Glutamatergic neuron (in vitro differentiated cells): ENCODE results near the gene TTC17. TPM values are rescaled to one million over a fixed set of nuclear protein-coding genes. Genes with fewer than 3 reads are reported as not detected.

ENCODE experiments used
- DNase-seq: peaks from one replicate; pipeline ENCODE4 v3.0.0; 2022
- H3K27ac Mint-ChIP-seq: one replicate; pipeline ENCODE4 v1.8.0; 2020; ENCODE audit warnings: mild to moderate bottlenecking, mixed read lengths, inconsistent platforms; ENCODE audit not compliant: unreplicated experiment
- H3K27me3 Mint-ChIP-seq: one replicate; pipeline ENCODE4 v1.8.0; 2020; ENCODE audit warnings: mild to moderate bottlenecking, moderate library complexity, mixed read lengths, inconsistent platforms; ENCODE audit not compliant: unreplicated experiment
- H3K36me3 Mint-ChIP-seq: one replicate; pipeline ENCODE4 v1.8.0; 2020; ENCODE audit warnings: mild to moderate bottlenecking, mixed read lengths, inconsistent platforms; ENCODE audit not compliant: unreplicated experiment
- H3K4me1 Mint-ChIP-seq: one replicate; pipeline ENCODE4 v1.8.0; 2020; ENCODE audit warnings: mild to moderate bottlenecking, low read depth, mixed read lengths, inconsistent platforms; ENCODE audit not compliant: unreplicated experiment
- H3K4me3 Mint-ChIP-seq: one replicate; pipeline ENCODE4 v1.8.0; 2020; ENCODE audit warnings: mild to moderate bottlenecking, mixed read lengths, inconsistent platforms; ENCODE audit not compliant: unreplicated experiment
- H3K9me3 Mint-ChIP-seq: one replicate; pipeline ENCODE4 v1.8.0; 2020; ENCODE audit warnings: mild to moderate bottlenecking, moderate library complexity, mixed read lengths, inconsistent platforms; ENCODE audit not compliant: unreplicated experiment
- CTCF ChIP-seq: fragments of 200-600 bp; sonication (generic); IDR thresholded peaks from one replicate; pipeline ENCODE4 v1.5.0; 2021; ENCODE audit not compliant: partially characterized antibody, unreplicated experiment
- total RNA-seq: library from RNA; stranded (reverse); fragmentation: NEBNext Ultra II Directional; extraction: Animal tissue kit (Norgen Biotek cat#: 25700); gene quantifications from one replicate; pipeline ENCODE4 v1.2.1, GENCODE V29; 2021; ENCODE audit not compliant: unreplicated experiment

Gene TTC17
- total RNA-seq, 1 donor from 2014 or later: 92.0 TPM

DNA sequence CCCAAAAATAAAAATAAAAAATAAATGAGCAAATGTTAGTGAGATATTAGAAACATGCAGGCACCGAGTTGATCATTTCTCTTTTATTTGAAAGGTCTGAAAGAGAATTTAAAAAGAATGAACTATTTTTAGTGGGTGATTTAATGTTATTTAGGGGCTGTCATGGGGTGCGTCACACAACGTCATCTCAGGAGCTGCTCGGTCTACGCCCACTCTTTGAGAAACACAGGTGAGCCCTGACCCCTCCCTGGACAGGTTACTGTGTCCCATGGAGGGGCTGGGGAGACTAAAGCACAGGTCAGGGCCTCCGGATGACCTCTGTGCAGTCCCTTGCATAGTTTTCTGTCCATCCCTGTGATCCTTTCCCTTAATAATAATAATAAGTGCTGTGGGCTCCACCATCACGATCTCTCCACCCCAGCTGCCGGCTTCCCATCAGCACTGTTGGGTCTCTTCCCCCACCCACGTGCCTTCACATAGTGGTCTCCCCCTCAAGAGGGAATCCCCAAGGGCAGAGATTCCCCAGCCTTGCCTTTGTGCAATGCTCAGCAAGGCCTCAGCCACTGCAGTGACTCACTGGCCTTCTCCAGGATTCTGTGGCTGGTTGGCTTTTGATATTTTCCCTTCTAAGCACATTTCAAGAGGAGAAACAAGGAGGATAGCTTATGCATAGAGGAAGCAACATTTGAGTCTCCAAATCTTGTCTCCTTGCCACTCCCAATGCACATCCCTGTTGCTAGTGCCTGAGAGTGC, 159.9 kb downstream of the TTC17 start:
- TF ChIP-seq CTCF: no peak
- no peak overlapping the region for H3K27ac Mint-ChIP-seq

GRCh38 chr11:43521471-43521870, 162.8 kb downstream of the TTC17 start:
- Mint-ChIP-seq H3K4me1 (no peaks in the 10 kb centered on the region), H3K27me3 (no peaks in the 10 kb centered on the region), H3K9me3 (no peaks in the 10 kb centered on the region), H3K4me3 (no peak overlapping the region), H3K36me3 (peaks cover 6% of the 10 kb centered on the region), H3K27ac (no peak overlapping the region)
- no peak for TF ChIP-seq CTCF
- DNase-seq: no peak

More for the DNA sequence above, 159.9 kb downstream of the TTC17 start:
- H3K27me3 Mint-ChIP-seq: peaks cover 3% of the 10 kb centered on the region
- H3K9me3 Mint-ChIP-seq: no peaks in the 10 kb centered on the region
- DNase-seq: no peak
- H3K36me3 Mint-ChIP-seq: peaks cover 6% of the 10 kb centered on the region
- no peaks in the 10 kb centered on the region for H3K4me1 Mint-ChIP-seq
- H3K4me3 Mint-ChIP-seq: no peak overlapping the region

DNA sequence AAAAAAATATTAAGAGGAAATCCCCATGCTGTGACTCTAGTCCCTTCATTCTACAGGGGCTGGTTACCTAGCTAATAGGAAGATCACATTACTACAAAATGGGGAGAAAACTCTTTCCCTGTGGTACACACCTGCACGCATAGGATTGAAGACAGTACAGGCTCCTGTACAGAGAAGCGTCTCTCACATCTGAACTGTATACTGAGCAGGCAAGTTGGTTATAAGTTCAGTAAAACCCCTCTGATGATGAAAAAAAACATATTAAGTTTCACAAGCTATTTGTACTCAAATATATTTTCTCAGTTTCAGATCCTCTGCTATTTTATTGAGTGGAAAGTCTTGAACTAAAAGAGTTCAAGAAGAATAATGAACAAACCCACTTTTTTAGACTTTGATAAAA, 164.9 kb downstream of the TTC17 start:
- H3K4me1 Mint-ChIP-seq: no peaks in the 10 kb centered on the region
- H3K9me3 Mint-ChIP-seq: no peaks in the 10 kb centered on the region
- peaks cover 6% of the 10 kb centered on the region for H3K36me3 Mint-ChIP-seq
- H3K27ac Mint-ChIP-seq: no peak overlapping the region
- no peak for DNase-seq
- H3K4me3 Mint-ChIP-seq: no peak overlapping the region
- H3K27me3 Mint-ChIP-seq: no peaks in the 10 kb centered on the region
- TF ChIP-seq CTCF: no peak

DNA sequence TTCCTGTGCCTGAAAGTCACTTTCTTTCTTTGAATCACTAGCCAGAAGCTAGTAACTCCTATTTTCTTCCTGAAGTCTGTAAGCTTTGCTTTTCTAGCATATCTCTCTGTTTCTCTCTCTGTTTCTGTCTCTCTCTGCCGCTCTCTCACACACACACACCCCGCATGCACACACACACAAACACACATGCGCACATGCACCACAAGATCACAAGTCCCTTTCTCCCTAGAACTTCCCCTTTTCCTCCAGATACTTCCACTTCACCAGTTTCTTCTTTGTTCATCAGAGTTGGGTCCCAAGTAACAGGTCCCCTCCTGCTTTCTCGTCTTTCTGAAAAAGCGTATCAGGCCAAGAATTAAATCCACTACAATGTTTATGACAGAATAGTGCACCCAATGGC, 173.3 kb downstream of the TTC17 start:
- Mint-ChIP-seq H3K4me1 (no peaks in the 10 kb centered on the region), H3K27me3 (peaks cover 1% of the 10 kb centered on the region), H3K27ac (no peak overlapping the region), H3K36me3 (no peaks in the 10 kb centered on the region), H3K4me3 (no peak overlapping the region), H3K9me3 (peaks cover 2% of the 10 kb centered on the region)
- no peak for TF ChIP-seq CTCF
- no peak for DNase-seq

DNA sequence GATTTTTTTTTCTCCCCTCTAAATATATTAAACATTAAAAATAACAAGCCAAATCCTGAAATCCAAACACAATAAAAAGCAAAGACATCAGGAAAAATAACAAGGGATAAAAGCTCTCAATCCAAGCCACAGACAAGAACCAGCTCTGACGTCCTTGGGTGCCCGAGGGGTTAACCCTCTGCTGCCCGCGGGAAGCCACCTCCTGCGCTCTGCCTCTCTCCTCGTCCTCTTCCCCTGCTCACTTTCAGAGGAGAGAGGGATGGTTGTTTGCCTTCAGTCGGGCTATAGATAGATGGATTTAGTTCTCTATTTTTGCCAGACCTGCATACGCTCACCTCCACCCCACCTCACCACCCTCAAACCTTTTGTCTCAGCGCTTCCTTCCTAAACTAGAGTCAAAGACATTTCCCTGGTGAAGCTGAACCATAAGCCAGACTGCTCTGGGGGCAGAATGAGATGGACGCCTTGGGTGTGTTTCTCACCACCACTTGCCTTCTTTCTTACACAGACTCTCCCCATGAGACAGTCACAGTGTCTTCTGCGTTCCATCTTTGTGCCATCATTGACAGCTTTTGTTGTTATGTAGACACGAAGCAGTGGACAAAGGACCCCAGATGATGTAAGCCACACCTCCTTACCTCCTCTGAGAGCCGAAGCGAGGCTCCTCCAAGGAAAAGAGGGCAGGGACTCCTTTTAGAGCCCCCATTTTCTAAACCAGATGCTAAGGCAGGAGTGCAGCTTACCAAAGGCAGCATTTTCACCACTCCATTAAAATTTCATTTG, 179.3 kb downstream of the TTC17 start:
- Mint-ChIP-seq H3K27me3 (peaks cover 5% of the 10 kb centered on the region), H3K27ac (no peak overlapping the region), H3K4me1 (no peaks in the 10 kb centered on the region), H3K36me3 (peaks cover 10% of the 10 kb centered on the region), H3K4me3 (no peak overlapping the region), H3K9me3 (no peaks in the 10 kb centered on the region)
- DNase-seq: no peak
- no peak for TF ChIP-seq CTCF
